Endodermal cell (in vitro differentiated cells): Measurements from ENCODE around the gene GUCY1B1. TPM values are rescaled to one million over a fixed set of nuclear protein-coding genes. Genes with fewer than 3 reads are reported as not detected.

Source experiments
- DNase-seq: peaks from one replicate; pipeline ENCODE4 v3.0.0-alpha.2; 2017
- H3K27ac ChIP-seq: 2 replicates; pipeline ENCODE4 v1.5.1; 2013; ENCODE audit warnings: mild to moderate bottlenecking, low read depth, low read length, moderate library complexity
- H3K27me3 ChIP-seq: 2 replicates; pipeline ENCODE4 v1.6.1; 2013; ENCODE audit warnings: mild to moderate bottlenecking, low read length, moderate library complexity; ENCODE audit not compliant: insufficient read depth, control insufficient read depth, poor library complexity, severe bottlenecking
- H3K36me3 ChIP-seq: 2 replicates; pipeline ENCODE4 v1.7.0; 2013; ENCODE audit warnings: mild to moderate bottlenecking, low read length, moderate library complexity; ENCODE audit not compliant: control insufficient read depth, insufficient read depth
- H3K4me1 ChIP-seq: one replicate; pipeline ENCODE4 v1.7.0; 2013; ENCODE audit warnings: low read length; ENCODE audit not compliant: control insufficient read depth, insufficient read depth
- H3K4me3 ChIP-seq: 2 replicates; pipeline ENCODE4 v1.5.1; 2013; ENCODE audit warnings: mild to moderate bottlenecking, low read length, moderate library complexity
- H3K9ac ChIP-seq: 2 replicates; pipeline ENCODE4 v1.6.1; 2013; ENCODE audit warnings: mild to moderate bottlenecking, low read length, moderate library complexity; ENCODE audit not compliant: poor library complexity, severe bottlenecking; ENCODE audit errors: extremely low read depth
- H3K9me3 ChIP-seq: 2 replicates; pipeline ENCODE4 v1.6.1; 2013; ENCODE audit warnings: mild to moderate bottlenecking, low read length, moderate library complexity; ENCODE audit not compliant: control insufficient read depth
- H3K27ac Mint-ChIP-seq: 2 replicates; pipeline ENCODE4 v1.8.0; 2020; ENCODE audit warnings: mixed read lengths
- H3K27me3 Mint-ChIP-seq: 2 replicates; pipeline ENCODE4 v1.8.0; 2021; ENCODE audit warnings: mild to moderate bottlenecking, mixed read lengths; ENCODE audit not compliant: insufficient read depth
- H3K36me3 Mint-ChIP-seq: 2 replicates; pipeline ENCODE4 v1.8.0; 2020; ENCODE audit warnings: low read depth, mixed read lengths
- H3K4me1 Mint-ChIP-seq: 2 replicates; pipeline ENCODE4 v1.8.0; 2020; ENCODE audit warnings: mixed read lengths
- H3K4me3 Mint-ChIP-seq: 2 replicates; pipeline ENCODE4 v1.8.0; 2020; ENCODE audit warnings: mild to moderate bottlenecking, moderate library complexity, mixed read lengths
- H3K9me3 Mint-ChIP-seq: 2 replicates; pipeline ENCODE4 v1.8.0; 2020; ENCODE audit warnings: mild to moderate bottlenecking, mixed read lengths
- WGBS, 2 experiments: methylation state at CpG; one replicate each; pipeline versions ENCODE4 v1.1.5 to v1.1.7; 2013; ENCODE audit warnings: missing lambda C conversion rate in 2 of 2, mixed read lengths in 1 of 2; ENCODE audit not compliant: insufficient coverage in 1 of 2, insufficient read length in 1 of 2; 5-methylcytosine and 5-hydroxymethylcytosine counted together
- total RNA-seq, 2 donors: library from RNA; stranded (reverse); fragmentation: NEBNext Ultra II Directional in 1 of 2; extraction: Animal tissue kit (Norgen Biotek cat#: 25700) in 1 of 2; gene quantifications; 2 replicates in 1 of 2; 3 replicates in 1 of 2; pipeline ENCODE4 v1.2.1, GENCODE V29; 2021
- TF ChIP-seq, protein P1 (sequence below): fragments of 200-600 bp; sonication (generic); conservative IDR thresholded peaks from 2 replicates; pipeline ENCODE4 v1.5.0; 2021; ENCODE audit warnings: antibody characterized with exemption, mild to moderate bottlenecking

GUCY1B1 gene
- total RNA-seq, 2 donors from 2014 or later, result 1.8 to 3.4 TPM

DNA sequence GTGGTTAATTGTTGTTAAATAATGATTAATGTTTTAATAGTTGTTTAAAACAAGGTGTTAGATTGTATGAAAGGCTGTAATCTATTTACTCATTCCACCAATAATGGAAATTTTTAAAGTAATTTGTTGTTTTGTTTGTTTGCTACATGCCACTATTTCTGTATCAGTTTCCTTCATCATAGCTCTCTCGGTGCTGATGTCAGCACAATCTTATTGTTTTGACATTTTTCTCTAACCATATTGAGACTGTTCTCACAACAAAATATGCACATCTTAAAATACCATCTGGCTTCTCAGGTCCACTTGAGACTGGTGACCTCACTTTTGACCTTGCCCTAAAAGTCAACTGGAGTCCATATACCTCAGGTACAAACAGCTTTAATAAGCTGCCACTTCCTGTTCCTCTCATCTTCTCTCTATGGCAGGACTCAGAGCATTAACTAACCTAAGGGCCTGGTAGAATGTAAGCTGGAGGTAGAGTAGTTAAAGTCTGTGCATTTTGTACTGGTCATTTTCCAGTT lies 1.0 kb upstream of the GUCY1B1 start:
- WGBS, 2 experiments, result 89 to 100% methylated on average over 1 of the region's 1 CpG
- H3K27ac ChIP-seq, result no peak overlapping the region
- peaks cover 38% of the 10 kb centered on the region for H3K27me3 Mint-ChIP-seq

DNA sequence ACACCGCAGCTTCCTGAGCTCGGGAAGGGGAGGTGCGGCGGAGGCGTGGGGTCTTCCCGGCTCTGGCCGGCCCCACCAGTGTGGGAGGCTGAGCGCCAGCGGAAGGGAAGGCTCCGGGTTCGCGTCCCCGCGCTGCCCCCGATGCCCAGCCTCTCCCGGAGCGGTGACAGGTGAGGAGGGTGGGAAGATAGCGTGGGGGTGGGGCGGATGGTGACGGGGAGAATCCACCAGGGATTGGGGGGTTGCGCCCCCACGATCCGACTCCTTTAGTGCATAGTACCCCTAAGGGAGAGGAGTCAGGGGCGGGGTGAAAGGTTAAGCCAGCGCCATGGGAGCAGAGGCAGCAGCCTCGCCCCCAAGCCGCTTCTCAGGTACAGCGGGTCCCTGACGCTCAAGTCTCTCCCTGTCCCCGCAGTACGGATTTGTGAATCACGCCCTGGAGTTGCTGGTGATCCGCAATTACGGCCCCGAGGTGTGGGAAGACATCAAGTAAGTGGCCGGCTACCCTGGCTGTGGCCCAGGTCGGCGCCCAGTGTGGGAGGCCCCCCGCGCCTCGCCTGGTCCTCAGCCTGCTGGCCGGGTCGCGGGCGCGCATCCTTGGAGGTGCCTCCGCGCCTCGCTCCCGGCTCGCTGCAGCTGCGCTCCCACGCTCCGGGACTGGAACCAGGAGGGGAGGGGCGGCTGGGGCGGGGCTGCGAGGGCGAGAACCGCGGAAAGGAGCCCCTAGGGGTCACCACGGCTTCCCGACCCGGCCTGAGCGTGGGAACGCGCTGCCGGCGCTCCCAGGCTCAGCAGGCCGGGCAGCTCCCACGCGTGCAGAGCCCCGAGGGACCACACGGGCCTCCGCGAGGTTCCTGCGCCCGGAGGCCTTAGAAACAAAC lies 791 bp downstream of the GUCY1B1 start:
- no peaks in the 10 kb centered on the region for H3K36me3 Mint-ChIP-seq
- no peak overlapping the region for H3K9ac ChIP-seq
- TF ChIP-seq, protein P1, sequence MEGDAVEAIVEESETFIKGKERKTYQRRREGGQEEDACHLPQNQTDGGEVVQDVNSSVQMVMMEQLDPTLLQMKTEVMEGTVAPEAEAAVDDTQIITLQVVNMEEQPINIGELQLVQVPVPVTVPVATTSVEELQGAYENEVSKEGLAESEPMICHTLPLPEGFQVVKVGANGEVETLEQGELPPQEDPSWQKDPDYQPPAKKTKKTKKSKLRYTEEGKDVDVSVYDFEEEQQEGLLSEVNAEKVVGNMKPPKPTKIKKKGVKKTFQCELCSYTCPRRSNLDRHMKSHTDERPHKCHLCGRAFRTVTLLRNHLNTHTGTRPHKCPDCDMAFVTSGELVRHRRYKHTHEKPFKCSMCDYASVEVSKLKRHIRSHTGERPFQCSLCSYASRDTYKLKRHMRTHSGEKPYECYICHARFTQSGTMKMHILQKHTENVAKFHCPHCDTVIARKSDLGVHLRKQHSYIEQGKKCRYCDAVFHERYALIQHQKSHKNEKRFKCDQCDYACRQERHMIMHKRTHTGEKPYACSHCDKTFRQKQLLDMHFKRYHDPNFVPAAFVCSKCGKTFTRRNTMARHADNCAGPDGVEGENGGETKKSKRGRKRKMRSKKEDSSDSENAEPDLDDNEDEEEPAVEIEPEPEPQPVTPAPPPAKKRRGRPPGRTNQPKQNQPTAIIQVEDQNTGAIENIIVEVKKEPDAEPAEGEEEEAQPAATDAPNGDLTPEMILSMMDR, result peak; percentile 26
- H3K36me3 ChIP-seq, result no peaks in the 10 kb centered on the region
- no peaks in the 10 kb centered on the region for H3K9me3 ChIP-seq
- DNase-seq, result peak; percentile 72
- peaks cover 2% of the 10 kb centered on the region for H3K9me3 Mint-ChIP-seq
- no peak overlapping the region for H3K27ac ChIP-seq
- H3K4me1 Mint-ChIP-seq, result no peaks in the 10 kb centered on the region
- 5 to 7% methylated on average over 42 to 77 of the region's 77 CpGs for WGBS, 2 experiments
- peak overlapping the region; percentile 76 for H3K4me3 ChIP-seq
- no peak overlapping the region for H3K27ac Mint-ChIP-seq
- no peaks in the 10 kb centered on the region for H3K4me1 ChIP-seq
- H3K27me3 ChIP-seq, result peaks cover 33% of the 10 kb centered on the region
- H3K4me3 Mint-ChIP-seq, result peak overlapping the region; percentile 53
- peaks cover 48% of the 10 kb centered on the region for H3K27me3 Mint-ChIP-seq

More for the DNA sequence above, 1.0 kb upstream of the GUCY1B1 start:
- Histone ChIP-seq H3K36me3 (no peaks in the 10 kb centered on the region), H3K4me1 (no peaks in the 10 kb centered on the region), H3K9me3 (no peaks in the 10 kb centered on the region), H3K9ac (no peak overlapping the region), H3K27me3 (peaks cover 35% of the 10 kb centered on the region), H3K4me3 (no peak overlapping the region)
- peaks cover 2% of the 10 kb centered on the region for H3K9me3 Mint-ChIP-seq
- no peak for DNase-seq
- no peak overlapping the region for H3K4me3 Mint-ChIP-seq
- H3K27ac Mint-ChIP-seq, result no peak overlapping the region
- H3K4me1 Mint-ChIP-seq, result no peaks in the 10 kb centered on the region
- TF ChIP-seq, protein P1, result no peak
- no peaks in the 10 kb centered on the region for H3K36me3 Mint-ChIP-seq

DNA sequence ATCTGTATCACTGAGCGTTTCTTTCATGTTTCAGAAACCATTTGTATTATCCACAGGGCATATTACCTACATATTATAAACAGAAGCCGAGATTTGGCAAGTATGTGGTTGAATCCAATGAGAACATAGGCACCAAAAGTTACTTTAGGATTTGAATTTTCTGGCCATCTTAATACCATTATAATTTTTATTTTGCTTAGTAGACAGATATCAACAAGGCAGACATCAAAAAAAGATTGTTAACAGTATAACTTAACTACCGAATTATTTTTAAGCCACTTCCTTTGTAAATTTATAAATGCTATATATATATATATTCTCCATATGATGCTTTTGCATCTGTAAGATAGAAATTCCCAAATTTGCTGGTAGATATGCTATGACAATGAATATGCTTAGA lies 2.2 kb downstream of the GUCY1B1 start:
- no peak overlapping the region for H3K9ac ChIP-seq
- no peaks in the 10 kb centered on the region for H3K4me1 ChIP-seq
- H3K9me3 Mint-ChIP-seq, result peaks cover 2% of the 10 kb centered on the region
- no peak overlapping the region for H3K4me3 Mint-ChIP-seq
- 89% methylated on average over 2 of the region's 3 CpGs; no CpG with 5 or more reads in 1 of the 2 experiments for WGBS, 2 experiments
- H3K27ac Mint-ChIP-seq, result no peak overlapping the region
- H3K27me3 ChIP-seq, result peaks cover 37% of the 10 kb centered on the region
- H3K27ac ChIP-seq, result no peak overlapping the region
- no peaks in the 10 kb centered on the region for H3K36me3 ChIP-seq
- no peak for DNase-seq
- no peaks in the 10 kb centered on the region for H3K4me1 Mint-ChIP-seq
- H3K36me3 Mint-ChIP-seq, result no peaks in the 10 kb centered on the region
- no peak overlapping the region for H3K4me3 ChIP-seq
- H3K9me3 ChIP-seq, result no peaks in the 10 kb centered on the region
- TF ChIP-seq, protein P1, result no peak
- peaks cover 57% of the 10 kb centered on the region for H3K27me3 Mint-ChIP-seq
